ENCODE measurements around the gene AMMECR1L.

GRCh38 chr2:127859712-127860085, 26.1 kb downstream of the AMMECR1L start:
- TF ChIP-seq CTCF (IDR thresholded peaks at IDR 0.05; ENCODE audit: low read depth, low read length, poor library complexity, severe bottlenecking) = no peak
- TF ChIP-seq EZH2phosphoT487 (IDR thresholded peaks at IDR 0.05; ENCODE audit: borderline replicate concordance, low read length) = no peak

All from DOHH2 (cell line).